ENCODE measurements around the gene C16orf95.

The C16orf95 gene

DNA sequence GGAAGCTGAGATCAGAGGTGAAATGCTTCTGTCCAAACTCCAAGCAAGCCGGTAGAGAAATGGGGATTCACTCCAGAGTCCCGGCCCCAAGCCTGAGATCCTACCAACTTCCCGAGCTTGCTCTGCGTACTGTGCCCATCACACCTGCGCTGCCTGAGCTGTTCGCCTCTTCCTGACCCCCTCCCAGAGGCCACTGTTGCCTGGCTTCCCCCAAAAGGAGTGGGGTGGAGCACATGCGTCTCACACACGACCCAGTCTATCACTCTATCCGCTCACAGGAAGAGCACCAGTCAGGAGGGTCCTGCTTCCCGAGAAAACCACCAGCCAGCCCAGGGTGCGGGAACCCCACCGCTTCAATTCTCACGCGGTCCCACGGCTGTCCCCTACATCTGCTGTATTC, 13.5 kb upstream of the C16orf95 start:
- DNase-seq = no peak

DNA sequence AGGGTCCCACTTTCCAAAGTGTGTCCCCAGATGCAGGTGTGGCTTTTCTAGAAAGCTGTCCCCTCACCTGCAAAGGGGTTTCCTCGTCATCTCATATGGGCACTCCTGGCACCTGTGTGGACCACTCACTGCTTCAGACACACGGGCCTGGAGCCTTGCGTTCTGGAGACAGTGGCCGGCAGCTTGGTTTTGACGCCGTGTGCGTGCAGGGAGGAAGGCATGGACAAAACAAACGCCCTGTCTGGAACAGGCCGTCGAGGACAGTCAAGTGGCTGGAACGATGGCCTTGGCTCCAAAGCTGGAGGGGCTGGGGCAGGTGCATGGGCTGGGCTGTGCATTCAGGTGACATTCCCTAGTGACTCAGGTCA, 13.0 kb upstream of the C16orf95 start:
- no peak for DNase-seq

GRCh38 chr16:87329436-87330256, 12.5 kb upstream of the C16orf95 start:
- DNase-seq = no peak

DNA sequence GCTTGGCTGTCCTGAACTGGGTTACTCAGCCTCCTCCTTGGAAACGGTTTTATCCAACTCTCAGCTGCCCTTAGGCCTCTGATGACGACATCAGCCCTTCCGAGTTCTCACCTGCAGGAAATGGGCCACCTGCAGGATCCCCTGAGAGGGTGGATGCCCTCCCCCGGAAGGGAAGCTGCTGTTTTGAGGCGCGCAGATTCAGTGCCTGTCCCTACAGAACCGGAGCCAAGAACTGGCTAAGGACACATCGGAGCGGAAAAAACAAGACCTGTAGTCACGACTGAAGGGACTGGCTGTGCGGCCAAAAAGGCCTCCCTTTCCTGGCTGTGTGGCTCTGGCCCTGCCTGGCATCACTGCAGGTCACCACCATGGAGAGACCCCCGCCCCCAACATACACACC, 11.7 kb upstream of the C16orf95 start:
- DNase-seq = no peak

DNA sequence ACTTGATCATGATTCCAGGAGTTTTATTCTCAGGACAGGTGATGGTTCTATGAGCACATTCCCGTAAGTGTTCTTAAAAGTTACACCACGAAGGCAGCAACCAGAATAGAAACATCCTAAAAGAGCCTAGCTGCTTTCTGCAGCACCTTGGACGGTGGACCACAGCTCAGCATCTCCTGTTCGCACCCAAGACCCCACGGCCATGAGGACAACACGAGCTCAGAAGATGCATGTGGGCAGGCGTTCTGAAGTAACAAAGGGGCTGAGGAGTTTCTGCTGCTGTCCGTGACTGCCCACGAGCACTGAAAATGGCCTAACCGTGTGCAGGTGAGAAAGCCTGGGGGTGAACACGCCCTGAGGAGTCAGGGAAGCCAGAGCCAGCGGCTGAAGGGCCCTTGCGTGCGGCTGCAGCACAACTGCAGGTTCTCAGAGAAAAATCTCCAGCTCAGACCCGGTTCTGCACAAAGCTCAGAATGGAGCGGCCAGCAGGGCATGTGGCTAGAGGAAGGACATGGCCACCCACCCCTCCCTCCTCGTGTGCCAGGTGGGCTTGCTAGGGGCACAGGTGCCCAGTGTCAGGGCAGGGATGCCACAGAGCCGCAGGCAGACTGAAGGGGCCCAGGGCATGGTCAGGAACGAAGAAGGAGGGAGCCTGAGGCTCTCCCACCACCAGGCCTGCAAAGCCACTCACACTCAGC, 10.8 kb upstream of the C16orf95 start:
- DNase-seq = no peak

DNA sequence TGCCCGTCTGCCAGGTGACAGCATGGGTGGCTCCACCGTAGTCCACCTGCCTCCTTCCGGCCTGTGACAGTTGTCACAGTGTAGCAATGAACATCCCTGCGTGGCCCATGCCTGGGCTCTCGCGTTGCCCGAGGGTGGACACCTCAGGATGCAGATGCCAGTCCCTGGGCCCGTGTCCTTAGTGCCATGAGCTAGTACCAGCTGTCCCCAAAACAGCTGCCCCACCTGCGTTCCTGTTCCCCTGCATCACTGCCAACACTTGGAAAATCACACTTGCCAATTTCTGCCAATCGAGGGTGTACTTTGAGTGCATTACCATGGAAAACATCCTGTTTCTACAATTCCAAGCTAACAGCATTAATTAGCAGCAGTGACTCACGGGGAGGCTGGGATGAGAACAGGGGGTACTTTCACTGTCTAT, 9.0 kb upstream of the C16orf95 start:
- DNase-seq = no peak

GRCh38 chr16:87325423-87325858, 8.2 kb upstream of the C16orf95 start:
- no peak for DNase-seq

GRCh38 chr16:87324411-87325275, 7.5 kb upstream of the C16orf95 start:
- peak in 2 of 4 experiments; percentile 15 to 16 for DNase-seq

DNA sequence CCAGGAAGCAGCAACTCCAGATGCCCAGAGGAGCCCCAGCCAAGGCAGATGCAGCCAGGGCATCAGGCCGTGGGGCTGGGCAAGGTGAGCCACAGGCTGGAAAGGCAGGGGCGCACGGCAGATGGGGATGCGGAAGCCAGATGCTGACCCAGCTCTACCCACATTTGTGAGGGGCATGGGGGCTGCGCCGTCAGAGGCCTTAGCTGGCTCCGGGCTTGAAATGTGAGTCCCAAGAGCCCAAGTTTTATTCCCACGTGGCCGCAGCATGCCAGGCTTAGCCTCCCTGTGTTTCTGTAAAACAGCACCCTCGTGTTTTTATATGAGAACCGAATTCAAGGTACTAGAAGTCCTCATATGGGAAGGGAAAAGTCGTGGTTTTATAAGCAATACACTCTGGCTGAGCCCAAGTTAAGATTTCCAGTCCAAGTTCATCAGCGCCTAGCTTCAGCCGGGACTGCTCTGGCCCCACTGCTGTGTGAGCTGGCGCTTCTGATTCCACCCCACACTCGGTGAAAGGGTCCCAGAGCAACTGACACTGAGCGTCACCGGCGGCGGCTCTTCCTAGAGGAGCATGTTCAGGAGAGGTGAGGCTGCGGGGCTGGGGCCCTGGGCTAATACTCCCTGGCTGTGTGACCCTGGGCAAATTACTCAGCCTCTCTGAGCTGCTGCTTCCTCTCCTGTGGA, 6.7 kb upstream of the C16orf95 start:
- no peak for DNase-seq

- no peak for DNase-seq
These were observed 5.9 kb upstream of the C16orf95 start for GRCh38 chr16:87322833-87323726.

- no peak for DNase-seq
These were observed 5.2 kb upstream of the C16orf95 start for GRCh38 chr16:87322360-87322759.

DNA sequence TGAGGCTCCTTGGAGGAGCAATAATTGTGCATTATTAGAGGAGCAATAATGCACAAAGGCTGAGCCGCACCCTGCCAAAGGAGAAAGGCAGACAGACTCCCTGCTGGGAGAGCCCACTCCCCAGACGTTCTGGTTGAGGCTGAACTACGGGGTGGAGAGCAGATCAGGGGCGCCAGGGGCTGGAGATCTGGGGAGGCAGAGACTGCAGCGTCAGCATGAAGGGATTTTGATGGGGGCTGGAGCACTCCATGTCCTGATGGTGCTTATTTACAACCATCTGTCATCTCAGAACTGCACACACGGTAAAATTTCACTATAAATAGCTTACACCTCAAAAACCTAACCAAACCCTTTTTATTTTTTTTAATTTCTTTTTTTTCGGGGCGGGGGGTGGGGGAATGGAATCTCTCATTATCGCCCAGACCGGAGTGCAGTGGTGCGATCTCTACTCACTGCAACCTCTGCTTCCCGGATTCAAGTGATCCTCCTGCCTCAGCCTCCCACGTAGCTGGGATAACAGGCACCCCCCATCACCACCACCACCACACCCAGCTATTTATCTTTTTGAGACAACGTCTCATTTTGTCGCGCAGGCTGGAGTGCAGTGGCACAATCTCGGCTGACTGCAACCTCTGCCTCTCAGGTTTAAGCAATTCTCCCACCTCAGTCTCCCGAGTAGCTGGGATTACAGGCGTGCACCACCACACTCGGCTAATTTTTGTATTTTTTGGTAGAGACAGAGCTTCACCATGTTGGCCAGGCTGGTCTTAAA, 4.3 kb upstream of the C16orf95 start:
- DNase-seq = no peak

DNA sequence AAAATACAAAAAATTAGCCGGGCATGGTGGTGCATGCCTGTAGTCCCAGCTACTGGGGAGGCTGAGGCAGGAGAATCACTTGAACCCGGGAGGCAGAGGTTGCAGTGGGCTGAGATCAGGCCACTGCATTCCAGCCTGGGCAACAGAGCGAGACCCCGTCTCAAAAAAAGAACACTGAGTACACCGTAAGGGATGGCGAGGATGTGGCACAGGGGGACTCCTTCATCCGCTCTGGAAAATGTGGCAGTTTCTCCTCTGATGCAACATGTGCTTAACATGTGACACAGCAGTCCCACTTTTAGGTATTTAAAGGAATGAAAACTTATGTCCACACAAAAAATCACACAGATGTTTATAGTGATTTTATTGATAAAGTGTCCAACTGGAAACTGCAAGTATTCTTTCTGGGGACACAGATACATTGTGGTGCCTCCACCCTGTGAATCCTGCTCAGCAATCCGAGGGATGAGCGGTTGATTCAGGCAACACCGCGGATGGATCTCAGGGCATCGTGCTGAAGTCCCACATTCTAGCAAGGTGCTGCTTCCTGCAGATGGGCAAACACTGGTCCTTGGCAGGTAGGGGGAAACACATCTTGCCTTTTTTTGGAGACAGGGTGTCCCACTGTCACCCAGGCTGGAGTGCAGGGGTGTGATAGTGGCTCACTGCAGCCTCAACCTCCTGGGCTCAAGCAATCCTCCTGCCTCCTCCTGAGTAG, 3.5 kb upstream of the C16orf95 start:
- no peak for DNase-seq

- no peak for DNase-seq
These were observed 2.9 kb upstream of the C16orf95 start for GRCh38 chr16:87319997-87320491.

- no peak for DNase-seq
These were observed 1.8 kb upstream of the C16orf95 start for GRCh38 chr16:87319011-87319410.

- DNase-seq = peak in 1 of 4 experiments; percentile 30
These were observed 805 bp upstream of the C16orf95 start for GRCh38 chr16:87317750-87318644.

- no peak for DNase-seq
These were observed 706 bp downstream of the C16orf95 start for GRCh38 chr16:87316450-87316922.

GRCh38 chr16:87314990-87315420, 2.2 kb downstream of the C16orf95 start:
- DNase-seq = no peak

DNA sequence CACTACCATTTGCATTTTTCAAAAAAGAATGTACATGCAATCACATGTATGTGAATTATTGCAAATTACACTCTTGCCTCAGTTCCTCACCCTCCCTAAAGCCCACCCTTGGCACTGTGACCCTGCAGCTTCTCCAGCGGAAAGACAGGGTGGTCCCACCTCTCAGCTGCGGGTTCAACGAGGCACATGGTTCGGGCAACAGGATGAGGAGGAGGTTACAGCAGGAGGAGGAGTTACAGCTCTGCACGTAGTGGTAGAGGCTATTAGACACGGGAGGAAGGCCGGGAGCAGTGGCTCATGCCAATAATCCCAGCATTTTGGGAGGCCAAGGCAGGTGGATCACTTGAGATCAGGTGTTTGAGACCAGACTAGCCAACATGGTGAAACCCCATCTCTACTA, 5.2 kb downstream of the C16orf95 start:
- DNase-seq = no peak

Measured in activated CD4-positive, CD25-positive, alpha-beta regulatory T cell (primary cell).